ENCODE data around the gene GAST.

Gene GAST

DNA sequence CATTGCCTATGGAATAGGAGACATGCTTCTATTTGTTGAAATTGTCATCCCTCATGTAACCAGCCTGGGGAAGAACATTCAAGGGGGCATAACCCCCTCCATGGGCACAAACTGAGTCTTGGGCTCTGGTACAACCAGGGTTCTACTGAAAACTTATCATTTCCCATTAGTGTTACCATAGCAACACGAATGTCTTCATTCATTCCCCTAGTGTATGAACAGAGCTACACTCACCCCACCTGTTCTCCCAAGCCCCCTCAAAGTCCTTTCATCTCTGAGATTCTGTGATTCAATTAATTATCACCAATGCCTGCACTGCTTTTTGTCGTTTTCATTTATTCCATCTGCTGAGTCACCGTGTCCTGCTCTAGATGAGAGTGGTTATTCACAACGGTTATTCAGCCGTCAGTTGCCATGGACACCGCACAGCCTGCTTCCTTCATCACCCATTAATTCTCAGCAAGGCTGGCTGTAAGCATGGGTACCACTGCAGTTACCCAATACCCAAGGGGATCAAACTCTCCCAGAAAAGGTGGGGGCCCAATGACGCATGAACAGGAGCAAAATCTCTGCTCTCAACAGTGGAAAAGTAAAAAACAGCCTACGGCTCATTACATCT lies 1.6 kb upstream of the GAST start:
- DNase-seq (ENCODE audit: low spot score), result no peak

DNA sequence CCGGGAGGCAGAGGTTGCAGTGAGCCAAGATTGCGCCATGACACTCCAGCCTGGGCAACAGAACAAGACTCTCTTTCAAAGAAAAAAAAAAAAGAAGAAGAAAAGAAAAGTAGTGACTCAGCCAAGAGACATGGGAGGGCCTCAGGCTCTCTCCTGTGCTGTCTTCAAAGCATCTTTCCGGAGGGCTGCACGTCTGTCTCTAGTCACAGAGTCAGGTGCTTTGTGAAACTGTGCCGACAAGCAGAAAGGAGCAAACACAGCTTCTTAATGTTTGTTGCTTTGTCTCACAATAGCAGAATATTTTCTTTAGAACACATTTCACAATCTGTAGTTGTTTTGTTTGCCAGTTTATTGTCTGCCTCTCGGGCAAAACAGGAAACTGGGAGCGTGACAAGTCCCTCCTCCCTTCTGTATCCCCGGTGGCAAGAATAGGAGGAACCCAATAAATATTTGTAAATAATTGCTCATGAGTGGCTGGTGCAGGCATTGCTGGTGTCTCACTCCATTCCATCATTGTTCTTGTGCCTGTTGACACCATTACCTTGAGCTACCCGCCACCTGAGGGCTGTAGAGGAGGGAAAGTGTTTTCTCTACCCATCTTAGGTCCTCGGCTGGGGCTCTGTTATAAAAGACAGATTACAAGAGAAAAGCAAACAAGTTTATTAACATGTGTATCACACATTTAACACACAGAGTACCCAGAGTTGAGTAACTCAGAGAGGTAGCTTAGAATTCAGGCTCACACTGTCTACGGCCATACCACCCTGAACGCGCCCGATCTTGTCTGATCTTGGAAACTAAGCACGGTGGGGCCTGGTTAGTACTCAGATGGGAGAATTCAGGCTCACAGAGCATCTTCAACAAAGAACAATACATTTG lies 5.5 kb downstream of the GAST start:
- no peak for DNase-seq (ENCODE audit: low spot score)

DNA sequence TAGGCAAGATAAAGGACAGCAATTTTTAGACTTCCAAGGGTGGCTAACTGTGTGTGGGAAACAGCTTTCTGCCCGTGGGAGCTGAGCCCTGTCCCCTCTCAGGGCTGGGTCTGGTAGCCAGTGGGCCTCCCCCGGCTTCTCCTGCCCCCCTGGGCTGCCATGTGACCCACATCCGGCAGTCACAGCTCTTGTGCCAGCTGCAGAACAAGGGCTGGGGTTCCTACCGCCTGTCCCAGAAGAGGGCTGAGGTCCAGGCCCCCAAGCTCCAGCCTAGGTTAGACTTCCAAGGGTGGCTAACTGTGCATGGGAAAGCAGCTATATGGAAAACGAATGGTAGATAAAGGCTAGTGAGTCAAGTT lies 6.1 kb downstream of the GAST start:
- no peak for DNase-seq (ENCODE audit: low spot score)

DNA sequence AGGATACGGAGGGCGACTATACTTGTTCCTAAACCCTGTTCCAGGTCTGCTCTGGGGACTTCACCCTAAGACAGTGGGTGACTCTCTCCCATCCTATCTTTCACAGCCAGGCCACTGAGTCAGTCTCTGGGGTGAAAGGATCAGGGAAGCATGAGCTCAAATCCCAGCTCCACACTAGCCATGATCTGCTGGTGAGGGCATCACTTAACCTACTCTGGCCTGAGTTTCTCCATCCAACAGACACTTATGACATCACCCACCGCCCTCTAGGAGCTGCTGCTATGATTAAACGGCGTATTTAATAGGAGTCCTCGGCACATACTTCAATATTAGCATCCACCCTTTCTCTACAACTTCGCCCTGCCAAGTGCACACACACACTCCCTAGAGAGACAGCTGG lies 10.1 kb downstream of the GAST start:
- DNase-seq (ENCODE audit: low spot score), result no peak

DNA sequence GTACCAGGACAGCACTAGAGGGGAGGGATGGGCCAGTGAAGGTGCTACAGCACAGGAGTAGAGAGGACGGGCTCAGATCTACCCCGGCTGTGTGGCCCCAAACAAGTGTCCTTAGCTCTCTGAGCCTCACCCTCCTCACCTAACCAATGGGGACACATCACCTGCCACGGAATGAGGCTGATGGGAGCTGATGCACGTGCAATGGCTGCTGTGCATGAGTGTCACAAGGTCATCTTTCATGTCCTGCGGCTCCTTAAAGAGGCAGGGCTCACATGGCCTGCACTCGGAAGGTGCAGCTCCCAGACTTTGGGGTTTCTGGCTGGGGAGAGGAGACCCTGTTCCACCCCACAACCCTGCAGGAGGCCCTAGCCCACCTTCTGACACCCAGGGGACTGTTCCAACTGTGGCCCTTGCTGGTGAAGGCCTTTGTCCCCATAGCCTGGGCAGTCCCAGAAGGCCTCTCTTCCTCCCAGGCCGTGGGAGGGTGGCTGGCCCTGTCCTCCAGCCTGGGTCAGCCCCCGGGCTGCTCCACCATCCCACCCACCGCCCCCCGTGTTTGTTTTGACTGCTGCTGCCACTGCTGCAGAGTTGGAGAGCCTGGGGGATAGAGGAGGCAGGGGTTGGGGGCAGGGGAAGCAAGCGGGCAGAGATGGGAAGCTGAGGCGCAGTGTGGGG lies 11.8 kb downstream of the GAST start:
- no peak for DNase-seq (ENCODE audit: low spot score)

DNA sequence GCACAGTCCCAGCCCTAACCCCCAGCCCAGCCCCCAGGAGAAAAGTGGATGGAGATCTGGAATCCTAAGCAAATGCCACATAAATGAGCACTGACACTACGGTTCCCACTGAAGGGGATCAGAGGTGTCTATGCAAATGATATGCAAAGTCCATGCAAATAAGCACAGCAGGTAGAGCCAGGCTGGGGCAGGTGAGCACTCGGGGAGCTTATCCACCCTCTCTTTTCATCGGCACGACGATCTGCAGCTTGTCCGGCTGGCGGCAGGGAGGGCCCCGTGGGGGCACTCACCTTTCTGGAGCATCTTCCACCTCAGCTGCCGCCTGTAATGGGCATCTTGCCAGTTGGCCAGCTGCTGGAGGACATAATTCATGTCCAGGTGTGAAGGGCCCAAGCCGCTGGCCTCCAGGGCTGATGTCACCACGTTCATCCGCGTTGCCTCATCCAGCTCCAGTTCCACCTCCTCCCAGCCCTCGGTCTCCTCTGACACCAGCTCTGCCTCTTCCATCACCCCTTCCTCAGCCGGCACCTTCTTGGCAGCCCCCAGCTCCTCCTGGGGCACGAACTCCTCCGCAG lies 12.4 kb downstream of the GAST start:
- DNase-seq (ENCODE audit: low spot score), result no peak

DNA sequence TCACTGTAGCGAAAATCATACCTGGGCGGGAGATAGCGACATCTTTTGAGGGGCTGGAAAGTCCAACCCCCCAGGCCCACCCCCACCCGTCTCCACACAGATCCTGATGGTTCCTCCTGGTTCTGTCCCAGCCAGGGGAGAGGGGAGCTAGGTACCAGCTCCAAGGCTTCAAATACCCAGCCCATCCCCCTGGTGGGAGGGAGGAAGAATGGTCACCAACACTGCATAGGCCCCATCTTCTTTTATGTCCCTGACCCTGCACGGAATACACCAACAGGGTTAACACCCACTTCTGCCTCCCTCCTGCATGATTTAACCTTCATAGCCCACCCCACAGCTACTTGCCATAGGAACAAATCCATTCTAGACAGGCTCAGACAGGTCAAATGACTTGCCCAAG lies 13.0 kb downstream of the GAST start:
- no peak for DNase-seq (ENCODE audit: low spot score)

DNA sequence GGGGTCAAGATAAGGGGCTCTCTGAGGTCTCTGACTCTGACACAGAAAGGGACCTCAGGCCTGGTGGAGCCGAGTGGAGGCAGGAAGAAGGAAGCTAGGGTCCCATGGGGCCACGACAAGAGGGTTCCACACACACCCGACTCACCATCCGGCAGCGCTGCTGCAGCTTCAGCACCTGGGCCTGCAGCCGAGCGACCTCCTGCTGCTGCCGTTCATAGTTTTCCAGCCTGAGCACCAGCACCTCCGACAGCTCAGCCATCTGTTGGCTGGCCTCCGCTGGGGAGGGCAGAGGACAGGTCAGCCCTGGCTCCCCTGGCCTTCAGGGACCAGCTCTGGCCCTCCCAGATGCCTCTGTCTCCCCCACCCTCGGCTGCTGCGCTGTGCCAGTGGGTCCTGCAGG lies 15.9 kb downstream of the GAST start:
- DNase-seq (ENCODE audit: low spot score), result no peak

DNA sequence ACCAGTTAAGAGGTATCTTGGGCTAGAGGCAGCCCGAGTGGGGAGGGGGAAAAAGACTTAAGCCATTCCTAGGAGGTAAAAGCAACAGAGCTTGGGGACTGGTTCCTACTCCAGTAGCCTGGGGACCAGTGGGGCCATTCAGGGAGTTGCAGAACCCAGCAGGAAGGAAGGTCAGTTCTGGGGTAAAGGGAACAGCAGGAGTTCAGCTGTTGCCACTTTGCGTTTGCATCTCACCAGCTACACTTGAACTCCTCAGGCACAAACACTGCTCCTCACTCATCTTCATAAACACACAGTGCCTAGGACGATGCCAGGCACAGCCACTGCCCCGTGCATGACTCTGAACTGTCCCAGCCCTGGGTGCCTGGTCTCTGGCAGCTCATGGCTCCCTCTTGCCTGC lies 18.3 kb downstream of the GAST start:
- no peak for DNase-seq (ENCODE audit: low spot score)

DNA sequence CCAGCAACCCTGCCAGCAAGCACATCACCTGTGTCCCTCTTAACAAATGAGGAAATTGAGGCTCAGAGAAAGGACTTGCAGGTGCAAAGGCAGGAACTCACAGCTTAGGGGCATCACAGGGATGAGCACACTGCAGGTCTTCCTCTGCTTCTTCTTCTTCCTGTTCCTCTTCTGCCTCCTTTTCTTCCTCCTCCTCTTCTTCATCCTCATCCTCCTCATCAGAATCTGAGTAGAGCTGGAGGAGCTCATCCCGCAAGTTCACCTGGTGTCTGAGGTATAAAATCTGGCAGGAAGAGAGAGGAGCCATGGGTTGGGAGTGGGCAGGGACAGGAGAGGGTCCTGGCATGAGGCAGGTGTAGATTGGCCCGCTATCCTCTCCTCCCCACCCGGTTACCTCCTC lies 19.7 kb downstream of the GAST start:
- no peak for DNase-seq (ENCODE audit: low spot score)

DNA sequence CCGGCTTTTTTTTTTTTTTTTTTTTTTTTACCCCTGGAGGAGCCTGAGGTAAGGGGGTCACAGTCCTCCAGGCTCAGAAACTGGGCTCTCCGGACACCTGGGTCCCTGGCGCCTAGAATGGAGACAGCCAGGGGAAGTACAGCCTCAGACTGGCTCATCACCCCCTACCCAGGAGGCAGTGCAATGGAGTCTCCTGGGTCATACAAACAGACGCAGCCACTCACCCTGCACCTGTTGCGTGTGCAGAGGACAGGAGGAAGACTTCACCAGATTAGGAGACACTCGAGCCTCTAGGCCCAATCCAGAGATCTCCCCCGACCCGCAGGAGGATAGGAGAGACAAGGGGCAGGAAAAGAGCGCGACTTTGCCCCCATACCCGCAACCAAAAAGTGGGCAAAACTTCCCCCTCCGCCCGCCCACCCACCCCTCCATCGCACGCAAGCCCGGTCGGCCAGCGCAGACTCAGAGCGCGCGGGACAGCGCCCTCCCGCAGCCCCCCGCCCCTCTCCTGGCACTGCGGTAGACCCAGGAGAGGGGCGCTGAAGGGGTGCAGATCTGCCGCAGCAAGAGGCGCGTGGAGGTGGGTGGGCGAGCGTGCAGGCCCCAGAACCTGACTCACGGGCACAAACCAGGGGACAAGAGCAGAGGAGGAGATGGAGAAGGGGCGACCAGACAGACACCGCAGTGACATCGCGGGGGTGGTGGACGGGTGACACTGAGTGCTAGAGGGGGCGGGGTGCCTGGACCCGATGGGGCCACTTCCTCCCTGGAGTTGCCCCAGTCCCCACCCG lies 21.4 kb downstream of the GAST start:
- DNase-seq (ENCODE audit: low spot score), result no peak

DNA sequence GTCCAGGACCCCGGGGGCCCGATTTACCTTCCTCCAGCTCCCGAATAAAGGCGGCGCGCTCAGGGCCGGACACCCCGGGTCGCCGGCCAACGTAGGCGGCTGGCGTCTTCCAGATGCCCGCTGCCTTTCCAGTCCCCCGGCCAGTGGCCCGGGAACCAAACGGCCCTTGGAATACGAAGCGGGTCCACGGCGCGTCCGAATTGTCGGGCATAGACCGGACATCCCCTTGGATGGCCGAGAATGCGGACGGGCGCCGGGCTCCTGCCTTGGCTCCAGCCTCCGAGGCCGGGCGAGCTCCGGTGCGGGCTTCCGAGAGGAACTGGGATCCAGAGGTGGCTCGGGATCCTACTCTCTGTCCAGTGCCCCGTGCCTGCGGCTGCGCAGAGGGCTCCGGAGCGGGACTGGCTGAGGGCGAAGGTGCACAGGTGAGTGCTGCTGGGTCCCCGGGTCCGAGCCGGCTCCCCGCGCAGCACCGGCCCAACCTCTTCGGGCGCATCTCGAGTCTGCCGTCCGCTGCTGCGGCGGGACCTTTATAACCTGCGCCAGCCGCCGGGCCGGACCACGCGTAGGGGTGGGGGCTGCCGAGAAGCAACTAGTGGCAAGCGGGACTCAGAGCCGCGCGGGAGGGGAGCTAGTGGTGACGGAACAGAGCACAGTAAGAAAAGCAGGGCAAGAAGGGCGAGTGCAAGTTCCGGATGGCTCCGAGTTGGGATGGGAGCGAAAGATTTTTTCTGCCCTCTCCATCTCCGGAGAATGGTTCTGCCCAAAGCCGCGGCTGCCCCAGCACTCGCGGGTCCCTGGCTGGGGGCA lies 22.2 kb downstream of the GAST start, which contains the start of gene HAP1:
Gene HAP1 (minus strand): TSS at position 505 of the 810 bp plus-strand sequence. CDS start 9 bp downstream, at position 496.
- no peak for DNase-seq (ENCODE audit: low spot score)

DNA sequence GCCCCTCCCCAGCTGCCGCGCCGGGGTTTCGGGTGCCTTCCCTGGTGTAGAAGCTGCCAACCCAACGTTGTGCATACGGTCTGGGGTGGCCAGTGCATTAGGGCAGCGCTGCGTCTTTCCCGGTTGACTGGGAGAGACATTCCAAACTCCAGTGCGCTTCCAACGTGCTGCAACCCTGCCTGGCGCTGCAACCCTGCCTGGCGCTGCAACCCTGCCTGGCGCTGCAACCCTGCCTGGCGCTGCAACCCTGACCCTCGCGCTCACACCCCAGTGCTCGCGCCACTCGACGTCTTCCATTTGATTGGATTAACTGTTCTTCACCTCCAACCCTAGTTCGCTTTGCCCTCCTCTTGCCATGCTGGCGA lies 22.8 kb downstream of the GAST start:
- no peak for DNase-seq (ENCODE audit: low spot score)

DNA sequence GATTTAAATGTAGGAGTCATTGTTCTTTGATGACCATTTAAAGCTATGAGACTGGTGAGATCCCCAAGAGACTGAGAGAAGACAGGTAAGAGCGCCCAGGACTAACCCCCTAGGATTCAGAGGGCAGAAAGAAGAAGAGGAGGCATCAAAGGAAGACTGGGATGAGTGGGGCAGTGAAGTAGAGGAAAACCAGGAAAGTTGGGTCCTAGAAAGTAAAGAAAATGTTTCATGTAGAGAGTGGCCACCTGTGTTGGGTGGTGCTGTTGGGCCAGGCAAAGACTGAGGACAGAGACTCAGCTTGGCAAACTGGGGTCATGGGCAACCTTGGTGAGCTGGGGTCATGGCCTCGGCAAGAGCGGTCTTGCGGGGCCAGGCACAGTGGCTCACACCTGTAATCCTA lies 23.6 kb downstream of the GAST start:
- DNase-seq (ENCODE audit: low spot score), result no peak

DNA sequence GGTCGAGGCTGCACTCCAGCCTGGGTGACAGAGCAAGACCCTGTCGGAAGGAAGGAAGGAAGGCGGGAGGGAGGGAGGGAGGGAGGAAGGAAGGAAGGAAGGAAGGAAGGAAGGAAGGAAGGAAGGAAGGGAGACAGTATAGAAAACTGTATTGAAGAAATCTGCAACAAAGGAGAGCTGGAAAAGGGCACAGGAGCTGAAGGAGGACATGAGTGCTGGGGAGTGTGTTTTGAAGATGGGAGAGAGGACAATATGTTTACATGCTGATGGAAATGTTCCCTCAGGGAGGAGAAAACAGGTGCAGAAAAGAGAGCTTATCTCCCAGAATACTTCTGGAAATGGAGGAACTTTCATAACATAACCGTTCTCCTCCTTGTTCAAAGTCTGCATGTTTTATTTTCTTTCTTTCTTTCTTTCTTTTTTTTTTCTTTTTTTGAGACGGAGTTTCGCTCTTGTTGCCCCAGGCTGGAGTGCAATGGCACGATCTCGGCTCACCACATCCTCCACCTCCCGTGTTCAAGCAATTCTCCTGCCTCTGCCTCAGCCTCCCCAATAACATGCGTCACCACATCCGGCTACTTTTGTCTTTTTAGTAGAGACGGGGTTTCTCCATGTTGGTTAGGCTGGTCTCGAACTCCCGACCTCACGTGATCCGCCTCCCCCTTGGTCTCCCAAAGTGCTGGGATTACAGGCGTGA lies 25.0 kb downstream of the GAST start:
- no peak for DNase-seq (ENCODE audit: low spot score)

DNA sequence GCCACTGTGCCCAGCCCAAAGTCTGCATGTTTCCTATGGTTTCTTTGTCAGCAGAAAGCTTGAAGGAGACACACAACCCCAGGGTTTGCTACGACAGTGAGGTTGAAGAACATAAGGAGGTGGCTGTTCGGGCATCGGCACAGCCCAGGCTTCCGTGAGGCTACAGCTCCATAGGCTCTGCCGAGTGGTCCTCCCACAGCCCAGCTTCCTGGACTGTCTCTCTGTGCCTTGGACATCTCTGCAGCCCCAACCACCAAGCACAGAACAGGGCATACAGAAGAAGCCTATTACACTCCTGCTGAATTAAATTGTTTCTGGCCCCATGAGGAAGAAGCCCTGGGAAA lies 25.5 kb downstream of the GAST start:
- DNase-seq (ENCODE audit: low spot score), result no peak

DNA sequence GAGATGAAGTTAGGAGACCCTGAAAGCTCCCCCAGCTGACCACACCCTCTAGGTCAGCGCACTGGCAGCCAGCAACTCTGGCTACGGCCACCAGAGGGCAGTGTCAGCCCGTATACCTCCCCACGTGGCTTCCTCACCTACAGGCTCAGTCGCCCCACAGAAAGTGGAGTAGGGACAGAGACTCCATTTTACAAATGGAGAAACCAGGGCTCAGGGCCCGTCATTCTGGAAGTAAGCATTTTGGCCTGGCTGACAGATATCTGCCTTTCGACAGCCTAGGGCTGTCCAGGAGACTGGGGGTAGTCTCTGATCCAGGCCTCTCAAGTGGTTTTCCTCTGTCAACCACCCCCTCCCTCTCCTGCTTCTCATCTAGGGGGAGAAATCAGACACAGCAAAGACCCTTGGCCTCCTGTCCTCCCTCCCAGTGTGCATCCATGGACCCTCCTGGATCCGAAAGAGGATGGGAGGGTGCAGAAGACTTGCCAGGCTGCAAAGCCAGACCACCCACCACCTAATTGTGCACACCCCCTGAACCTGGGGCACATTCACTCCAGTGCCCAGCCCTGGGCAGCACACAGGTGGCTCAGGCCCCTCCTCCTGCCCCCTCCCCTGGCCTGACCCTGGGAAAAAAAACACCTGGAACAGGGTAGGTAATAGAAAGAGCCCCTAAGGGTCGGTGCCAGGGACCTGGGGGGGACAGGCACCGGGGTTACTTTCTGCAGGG lies 26.1 kb downstream of the GAST start:
- peak; percentile 79 for DNase-seq (ENCODE audit: low spot score)

DNA sequence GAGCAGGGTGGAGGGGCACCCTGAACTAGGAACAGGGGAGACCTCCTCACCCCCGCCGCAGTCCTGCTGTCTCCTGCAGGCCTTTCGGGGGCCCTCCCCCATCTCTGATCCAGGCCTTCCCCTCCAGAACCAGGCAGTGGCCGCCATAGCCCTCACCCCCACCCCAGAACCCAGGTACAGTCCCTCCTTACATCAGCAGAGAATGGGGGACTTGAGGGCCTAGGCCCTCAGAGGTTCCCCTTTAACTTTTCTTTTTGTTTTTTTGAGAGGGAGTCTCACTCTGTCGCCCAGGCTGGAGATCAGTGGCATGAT lies 26.6 kb downstream of the GAST start:
- DNase-seq (ENCODE audit: low spot score), result no peak

DNA sequence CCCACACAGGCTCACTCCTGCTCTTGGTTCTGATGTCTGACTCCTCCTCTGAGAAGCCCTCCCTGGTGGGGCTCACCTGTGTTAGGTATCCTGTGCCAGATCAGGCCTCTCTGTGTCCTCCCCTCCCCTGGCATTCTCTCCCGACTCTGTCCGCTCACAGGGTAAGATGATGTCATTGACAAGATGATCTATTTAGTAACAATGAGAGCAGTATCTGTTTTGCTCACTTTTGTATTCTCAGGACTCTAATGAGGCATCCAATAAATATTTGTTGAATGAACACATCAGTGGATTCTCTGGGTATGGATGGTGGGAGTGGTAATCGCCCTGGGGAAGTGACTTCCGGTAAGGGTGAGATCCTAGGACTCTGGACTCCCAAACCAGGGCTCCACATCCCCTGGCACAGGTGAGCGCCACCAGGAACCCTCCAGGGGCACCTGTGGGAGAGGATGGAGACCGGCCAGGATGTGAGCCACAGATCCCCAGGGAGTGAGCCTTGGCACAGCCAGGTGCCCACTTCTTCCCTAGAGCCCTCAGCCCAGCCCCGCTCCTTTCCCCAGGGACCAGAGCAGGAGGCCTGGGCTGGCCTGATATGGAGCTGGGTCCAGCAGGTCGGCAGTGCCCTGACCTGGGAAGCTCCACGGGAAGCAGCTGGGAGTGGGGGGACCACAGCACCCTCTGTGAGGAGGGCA lies 27.7 kb downstream of the GAST start:
- DNase-seq (ENCODE audit: low spot score), result no peak

DNA sequence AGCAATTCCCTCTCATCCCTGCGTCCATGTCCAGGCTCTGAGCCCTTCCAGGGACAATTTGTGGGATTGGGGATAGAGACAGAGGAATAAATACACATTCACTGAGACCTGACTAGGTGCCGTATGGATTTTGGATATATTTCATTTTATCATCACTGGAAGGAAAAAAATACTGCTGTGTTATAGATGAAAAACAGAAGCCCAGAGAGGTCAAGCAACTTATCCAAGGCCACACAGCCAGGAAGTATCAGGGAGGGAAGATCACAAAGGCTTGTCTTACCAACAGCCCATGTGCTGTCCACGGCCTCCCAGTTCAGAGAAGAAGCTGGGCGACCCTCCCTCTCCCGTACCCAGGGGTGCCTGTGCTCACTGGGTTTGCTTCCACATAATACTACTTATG lies 28.4 kb downstream of the GAST start:
- no peak for DNase-seq (ENCODE audit: low spot score)

Data from kidney capillary endothelial cell (primary cell).